ENCODE results near the gene TBC1D23.
"Not testable (repeated sequence)": the region's sequence is repeated elsewhere in the genome, so short reads cannot be mapped to it uniquely, and the experiment has no call there.

The TBC1D23 gene

DNA sequence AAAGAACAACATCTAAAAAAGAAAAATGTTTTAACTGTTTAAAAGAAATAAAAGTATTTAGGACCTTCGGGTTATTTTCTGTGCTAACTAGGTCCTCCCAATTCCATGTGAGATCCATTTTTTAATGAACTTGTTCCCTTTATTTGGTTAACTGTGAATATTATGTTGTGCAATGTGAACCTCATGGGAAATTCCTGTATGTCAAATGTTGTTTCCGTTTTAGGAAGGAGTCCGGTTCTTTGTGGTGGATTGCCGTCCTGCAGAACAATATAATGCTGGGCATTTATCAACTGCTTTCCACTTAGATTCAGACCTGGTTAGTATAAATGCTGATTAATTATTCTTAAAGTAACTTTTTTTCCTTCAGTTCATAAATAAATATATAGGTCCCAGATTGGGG, 38.2 kb downstream of the TBC1D23 start:
- DNase-seq (ENCODE audit: low read depth in 2 of 2): no peak

DNA sequence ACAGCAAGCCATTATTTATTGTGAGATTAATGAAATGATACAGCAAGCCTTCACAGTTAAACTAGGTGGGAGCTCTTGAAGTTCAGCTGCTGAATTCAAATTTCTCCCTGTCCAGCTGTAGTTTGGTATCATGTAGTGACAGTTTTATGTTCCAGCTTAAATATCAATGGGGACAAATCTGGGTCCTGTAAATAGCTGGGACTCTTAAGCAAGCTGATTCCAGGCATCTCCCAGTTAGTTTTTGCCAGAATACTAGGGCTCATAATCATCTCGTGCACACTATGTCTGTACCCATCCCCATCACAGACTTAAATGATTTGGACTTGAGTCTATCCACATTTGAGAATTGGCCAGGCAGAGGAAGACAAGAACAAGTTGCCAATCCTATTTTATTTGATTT, 45.9 kb downstream of the TBC1D23 start:
- no peak for DNase-seq (ENCODE audit: low read depth in 2 of 2)

DNA sequence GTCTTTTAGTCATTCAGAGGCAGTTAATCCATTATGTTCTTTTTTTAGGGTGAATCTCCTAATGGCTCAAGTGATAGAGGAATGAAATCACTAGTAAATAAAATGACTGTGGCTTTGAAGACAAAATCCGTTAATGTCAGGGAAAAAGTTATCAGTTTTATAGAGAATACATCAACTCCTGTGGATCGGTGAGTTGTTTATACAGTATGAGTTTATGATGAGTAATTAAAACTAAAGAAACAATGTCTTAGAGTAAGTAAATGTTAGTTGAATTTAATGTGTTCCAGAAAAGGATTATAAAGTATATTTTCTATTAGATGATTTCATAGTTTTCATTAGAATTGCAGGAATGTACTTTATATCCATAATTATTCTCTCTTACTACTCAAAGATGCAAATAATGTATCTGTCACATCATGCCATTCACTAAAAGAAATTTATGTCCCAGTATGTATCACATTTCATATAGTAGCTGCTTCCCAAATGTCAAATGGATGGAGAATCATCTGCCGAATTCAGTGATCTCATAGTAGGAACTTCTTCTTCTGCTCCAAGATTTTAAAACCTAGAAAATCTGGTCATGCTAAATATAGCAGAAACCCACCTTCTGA, 49.7 kb downstream of the TBC1D23 start:
- DNase-seq (ENCODE audit: low read depth in 2 of 2): no peak

DNA sequence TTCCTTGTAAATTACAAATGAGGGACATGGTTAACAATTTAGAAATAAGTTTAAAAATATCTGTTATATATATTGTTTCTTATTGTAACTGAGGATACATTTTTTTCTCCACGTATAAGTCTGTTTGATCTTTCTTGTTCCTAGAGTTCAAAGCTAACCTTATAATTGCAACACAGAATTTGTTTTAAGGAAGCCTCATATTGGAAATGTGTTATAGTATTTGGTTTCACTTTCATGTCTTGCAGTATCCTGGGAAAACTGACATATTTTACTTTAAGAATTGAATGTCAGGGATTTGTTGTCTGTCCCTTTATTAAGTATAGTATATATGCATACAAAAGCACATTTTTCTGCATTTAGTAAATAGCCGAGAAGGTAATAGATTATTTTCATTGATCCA, 50.2 kb downstream of the TBC1D23 start:
- DNase-seq (ENCODE audit: low read depth in 2 of 2): no peak

DNA sequence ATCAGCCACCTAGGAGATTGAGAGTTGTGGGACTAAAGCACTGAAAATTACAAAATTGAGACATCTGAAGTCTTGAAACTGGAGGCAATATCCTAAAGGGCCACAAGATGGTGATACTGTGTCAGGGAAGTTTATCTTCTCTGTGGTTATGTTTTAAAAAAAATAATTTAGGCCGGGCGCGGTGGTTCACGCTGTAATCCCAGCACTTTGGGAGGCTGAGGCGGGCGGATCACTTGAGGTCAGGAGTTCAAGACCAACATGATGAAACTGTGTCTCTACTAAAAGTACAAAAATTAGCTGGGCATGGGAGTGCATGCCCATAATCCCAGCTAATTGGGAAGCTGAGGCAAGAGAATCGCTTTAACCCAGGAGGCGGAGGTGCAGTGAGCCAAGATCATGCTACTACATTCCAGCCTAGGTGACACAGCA, 55.9 kb downstream of the TBC1D23 start:
- DNase-seq (ENCODE audit: low read depth in 2 of 2): peak in 1 of 2 donors; percentile 19

DNA sequence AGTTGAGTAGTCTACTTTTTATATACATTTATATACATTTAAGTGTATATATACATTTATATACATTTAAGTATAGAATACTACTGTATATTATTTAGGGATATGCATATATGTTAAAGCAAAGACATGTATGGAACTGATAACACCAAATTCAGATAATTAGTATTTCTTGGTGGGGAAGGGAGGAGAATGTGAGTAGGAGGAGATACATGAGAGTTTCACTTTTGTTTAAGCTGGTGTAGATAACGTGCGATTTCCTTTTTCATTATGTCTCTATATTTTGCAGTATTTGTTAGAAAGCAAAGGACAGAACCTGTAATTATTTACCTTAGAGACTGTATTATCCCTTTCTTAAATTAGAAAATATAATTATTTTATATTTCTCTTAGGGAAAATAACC, 57.1 kb downstream of the TBC1D23 start:
- DNase-seq (ENCODE audit: low read depth in 2 of 2): no peak

DNA sequence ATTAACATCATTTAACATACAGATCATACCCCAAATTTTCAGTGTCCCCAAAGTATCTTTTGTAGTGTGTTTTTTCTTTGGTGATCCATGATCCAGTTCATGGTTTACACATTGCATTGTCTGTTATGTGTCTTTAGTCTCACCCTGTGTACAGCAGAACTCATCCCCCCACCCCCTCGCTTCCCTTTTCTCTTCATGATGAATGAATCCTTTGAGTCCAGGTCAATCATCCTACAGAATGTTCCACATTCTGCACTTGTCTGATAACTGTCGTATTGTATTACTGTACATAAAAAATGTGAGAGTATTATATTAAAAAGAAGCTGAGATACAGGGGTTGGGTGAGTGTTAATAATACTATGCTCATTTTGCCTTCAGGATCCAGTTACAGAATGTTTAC, 59.2 kb downstream of the TBC1D23 start:
- DNase-seq (ENCODE audit: low read depth in 2 of 2): no peak

DNA sequence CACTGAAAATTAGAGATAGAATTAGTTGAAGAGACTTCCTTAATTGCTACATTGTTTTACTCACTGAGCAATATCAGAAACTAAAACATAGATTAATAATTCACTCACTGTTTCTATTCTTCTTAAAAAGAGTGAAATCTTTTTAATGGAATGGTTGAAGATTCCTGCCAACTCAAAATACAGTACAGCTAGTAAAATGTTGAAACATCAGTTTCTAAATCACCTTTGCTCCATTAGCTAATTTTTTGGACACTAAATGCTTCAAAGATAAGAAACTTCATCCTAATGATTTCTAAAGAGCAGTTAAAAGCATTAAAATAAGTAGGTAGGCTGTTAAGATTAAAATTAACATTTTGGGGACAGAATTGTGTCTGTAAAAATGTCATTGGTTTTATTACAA, 63.3 kb downstream of the TBC1D23 start:
- no peak for DNase-seq (ENCODE audit: low read depth in 2 of 2)

DNA sequence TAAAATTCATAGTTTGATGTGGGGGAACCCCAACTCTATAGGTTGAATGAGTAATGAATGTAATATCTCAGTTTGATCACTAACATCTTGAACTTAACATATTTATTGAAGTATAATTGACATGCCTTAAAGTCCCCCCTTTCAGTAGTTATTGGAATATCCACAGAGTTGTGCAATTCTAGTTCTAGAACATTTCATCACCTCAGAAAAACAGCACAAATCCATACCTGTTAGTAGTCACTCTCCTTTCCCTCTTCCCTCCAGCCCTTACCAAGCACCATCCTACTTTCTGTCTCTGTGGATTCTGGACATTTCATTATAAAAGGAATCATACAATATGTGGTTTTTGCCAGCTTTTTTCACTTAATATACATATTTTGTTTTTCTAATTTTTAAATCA, 65.0 kb downstream of the TBC1D23 start:
- DNase-seq (ENCODE audit: low read depth in 2 of 2): no peak

DNA sequence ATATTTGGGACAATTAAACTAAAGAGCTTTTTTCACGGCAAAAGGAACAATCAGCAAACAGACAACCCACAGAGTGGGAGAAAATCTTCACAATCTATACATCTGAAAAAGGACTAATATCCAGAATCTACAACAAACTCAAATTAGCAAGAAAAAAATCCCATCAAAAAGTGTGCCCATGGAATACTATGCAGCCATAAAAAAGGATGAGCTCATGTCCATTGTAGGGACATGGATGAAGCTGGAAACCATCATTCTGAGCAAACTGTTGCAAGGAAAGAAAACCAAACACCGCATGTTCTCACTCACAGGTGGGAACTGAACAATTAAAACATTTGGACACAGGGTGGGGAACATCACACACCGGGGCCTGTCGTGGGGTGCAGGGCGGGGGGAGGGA, 66.6 kb downstream of the TBC1D23 start:
- DNase-seq (ENCODE audit: low read depth in 2 of 2): not testable (repeated sequence)

DNA sequence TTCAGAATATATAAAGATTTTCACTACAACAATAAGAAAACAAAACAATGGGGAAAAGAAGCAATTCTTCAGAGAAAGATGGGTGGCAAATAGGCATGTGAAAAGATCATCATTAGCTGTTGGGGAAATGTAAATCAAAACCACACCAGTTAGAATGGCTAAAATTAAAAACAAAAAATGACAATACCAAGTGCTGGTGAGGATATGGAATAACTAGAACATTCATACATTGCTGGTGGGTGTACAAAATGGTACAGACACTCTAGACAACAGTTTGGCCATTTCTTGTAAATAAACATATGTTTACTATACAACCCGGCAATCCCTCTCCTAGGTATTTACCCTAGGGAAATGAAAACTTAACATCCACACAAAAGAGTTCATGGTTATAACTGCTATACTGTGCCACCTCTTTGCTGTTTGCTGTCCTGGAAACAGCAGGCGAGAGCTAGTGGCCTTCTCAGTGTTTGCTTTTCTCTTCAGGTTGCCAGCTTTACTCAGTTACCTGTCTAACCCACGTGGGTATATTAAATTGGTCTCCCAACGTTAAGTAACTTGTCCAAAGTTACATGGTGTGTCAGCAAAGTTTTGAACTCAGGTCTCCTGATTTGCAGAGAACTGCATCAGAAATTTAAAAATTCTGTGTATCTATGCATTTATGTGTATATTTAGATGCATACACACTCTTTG, 69.2 kb downstream of the TBC1D23 start:
- DNase-seq (ENCODE audit: low read depth in 2 of 2): no peak

DNA sequence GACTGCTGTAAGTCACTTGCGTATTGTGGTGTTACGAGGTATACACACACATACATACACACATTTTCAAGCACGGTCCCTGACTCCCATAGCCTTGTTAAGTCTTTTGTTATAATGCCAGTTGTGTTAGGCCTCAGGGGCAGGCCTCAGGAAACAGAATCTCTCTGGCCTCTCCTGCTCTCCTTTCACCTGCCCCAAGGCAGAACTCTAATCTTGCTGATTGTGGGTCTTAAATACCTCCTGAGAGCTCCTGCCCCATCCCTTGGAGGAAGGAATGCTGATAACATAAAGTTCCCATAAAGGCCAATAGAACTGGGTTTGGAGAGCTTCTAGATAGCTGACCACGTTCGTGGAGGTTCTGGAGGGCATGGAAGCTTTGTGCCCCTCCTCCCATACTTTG, 69.9 kb downstream of the TBC1D23 start:
- DNase-seq (ENCODE audit: low read depth in 2 of 2): no peak

DNA sequence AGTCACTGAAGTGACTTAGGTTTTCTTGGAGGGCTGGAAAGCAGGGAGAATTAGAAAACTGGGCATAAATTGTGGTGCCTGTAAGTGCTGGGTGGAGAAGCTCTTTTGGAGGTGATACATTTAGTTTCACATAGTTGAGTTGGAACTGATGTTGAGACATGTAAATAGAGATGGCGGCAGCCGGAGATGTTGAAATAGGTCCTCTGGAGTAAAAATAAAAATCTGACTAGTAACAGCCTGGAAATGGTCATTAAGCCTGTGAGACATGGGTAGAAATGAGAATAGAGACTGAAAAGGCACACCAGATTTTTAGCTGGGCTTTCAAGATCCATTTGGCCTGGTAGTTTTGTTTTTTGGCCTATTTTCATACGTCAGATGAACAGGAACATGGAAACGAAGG, 70.9 kb downstream of the TBC1D23 start:
- no peak for DNase-seq (ENCODE audit: low read depth in 2 of 2)

DNA sequence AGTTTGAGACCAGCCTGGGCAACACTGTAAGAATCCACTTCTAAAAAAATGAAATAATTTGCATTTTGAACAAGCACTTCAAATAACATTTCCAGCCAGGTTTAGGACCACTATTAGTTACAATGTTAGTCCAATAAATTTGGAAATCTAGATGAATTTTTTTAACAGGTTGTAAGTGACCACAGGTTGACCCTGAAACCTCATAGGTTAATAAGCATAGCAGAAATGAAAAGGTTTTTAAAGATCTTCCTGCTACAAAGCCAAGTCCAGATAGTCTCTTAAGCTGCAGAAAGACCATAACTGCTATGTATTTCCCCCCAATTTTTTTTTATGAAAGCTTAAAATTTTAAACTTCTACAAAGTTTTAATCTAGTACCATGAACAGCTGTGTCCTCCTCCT, 72.3 kb downstream of the TBC1D23 start:
- DNase-seq (ENCODE audit: low read depth in 2 of 2): no peak

DNA sequence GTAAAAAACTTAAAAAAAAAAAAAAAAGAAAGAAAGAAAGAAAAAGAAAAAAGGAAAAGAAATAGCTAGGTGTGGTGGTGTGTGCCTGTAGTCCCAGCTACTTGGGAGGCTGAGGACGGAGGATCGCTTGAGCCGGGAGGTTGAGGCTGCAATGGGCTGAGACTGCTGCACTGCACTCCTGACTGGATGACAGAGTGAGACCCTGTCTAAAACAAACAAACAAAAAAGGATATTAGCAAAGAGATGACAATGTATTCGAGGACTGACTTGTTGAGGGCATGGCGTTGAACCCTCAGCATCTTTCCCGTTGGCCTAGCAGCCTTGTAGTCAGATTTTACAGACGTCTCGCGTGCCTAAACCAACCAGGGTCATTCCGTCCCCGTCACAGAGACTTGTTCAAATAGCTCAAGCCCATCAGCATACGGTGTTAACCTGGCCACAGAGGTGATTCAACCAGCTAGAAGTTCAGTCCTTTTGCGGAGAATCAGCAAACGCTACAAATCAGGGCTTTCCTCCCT, 73.2 kb downstream of the TBC1D23 start:
- no peak for DNase-seq (ENCODE audit: low read depth in 2 of 2)

DNA sequence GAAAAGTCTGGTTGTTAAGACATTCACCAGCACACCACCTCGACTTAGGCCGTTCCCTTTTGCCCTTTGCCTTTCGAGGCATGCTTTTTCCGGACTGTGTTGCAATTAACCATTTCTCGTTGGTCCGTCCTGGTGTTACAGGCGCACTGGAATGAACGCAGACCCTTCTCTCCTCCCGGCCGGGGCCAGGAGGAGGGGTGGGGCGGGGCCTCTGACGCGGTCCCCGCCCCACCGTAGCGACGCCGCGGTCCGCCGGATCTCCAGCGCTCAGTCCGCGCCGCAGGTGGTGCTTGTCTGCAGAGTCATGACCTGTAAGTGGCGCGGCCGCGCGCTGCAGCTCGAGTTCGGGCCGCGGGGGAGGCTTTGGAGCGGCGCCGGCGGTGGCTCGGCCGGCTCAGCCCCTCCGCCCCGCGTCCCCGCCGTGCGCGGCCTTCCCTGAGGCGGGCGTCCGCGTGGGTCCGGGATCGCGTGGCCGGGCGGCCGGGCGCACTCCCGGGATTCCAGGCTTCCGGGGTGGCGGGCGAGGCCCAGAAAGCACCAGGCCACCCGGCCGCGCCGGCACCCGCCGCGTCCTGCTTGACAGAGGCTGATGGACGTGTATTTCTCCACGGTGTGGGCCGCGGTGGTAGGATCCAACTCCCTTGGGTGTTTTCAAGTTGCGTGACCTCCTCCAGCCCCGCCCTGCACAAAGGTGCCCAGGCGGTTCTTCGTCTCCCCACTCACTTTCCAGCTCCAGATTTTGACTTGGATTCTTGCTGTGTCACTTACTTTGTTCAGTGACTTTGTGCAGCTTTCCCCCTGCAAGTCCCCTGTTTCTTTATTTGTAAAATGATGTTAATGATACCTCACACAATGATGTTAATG, 73.9 kb downstream of the TBC1D23 start, which contains the start of gene NIT2:
TSS of gene NIT2 (plus strand) at position 270 of the 864 bp plus-strand sequence. CDS start at position 305, 35 bp downstream.
- DNase-seq (ENCODE audit: low read depth in 2 of 2): peak; percentile 64 to 67

DNA sequence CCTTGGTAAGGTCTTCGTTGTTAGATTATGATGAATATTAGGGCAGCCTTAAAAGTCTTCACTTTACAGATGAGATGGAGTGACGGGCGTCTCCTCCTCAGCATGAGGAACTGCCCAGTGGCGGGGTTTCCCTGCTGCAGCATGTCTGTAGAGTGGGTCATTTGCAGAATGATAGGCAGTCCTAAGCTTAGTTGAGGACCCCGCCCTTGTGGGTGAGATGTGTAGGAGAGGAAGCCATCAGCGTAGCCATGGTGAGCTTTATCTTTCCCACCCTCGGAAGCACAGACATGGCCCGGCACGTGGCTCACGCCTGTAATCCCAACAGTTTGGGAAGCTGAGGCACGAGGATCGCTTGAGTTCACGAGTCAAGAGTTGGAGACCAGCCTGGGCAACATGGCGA, 74.6 kb downstream of the TBC1D23 start:
- DNase-seq (ENCODE audit: low read depth in 2 of 2): no peak

DNA sequence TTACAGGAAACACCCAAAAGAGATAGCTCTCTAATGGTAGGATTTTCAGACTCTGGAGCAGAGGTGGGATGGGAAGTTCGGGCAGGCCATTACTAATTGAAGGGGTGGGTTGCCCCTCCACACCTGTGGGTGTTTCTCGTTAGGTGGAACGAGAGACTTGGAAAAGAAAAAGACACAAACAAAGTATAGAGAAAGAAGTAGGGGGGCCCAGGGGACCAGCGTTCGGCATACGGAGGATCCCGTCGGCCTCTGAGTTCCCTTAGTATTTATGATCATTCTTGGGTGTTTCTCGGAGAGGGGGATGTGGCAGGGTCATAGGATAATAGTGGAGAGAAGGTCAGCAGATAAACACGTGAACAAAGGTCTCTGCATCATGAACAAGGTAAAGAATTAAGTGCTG, 75.4 kb downstream of the TBC1D23 start:
- not testable (repeated sequence) for DNase-seq (ENCODE audit: low read depth in 2 of 2)

DNA sequence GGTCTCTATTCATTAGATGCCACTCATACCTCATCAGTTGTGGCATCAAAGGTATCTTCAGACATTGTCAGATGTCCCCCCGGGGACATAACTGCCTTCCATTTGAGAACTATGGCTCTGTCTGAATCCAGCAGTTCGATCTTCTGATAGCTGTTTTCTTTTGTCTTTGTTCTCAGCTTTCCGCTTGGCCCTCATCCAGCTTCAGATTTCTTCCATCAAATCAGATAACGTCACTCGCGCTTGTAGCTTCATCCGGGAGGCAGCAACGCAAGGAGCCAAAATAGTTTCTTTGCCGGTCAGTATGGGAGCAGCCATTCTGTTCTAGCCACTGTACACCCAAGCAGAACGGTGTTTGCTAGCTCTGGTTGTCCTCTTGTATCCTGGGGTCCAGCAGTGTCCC, 78.1 kb downstream of the TBC1D23 start:
- DNase-seq (ENCODE audit: low read depth in 2 of 2): no peak

DNA sequence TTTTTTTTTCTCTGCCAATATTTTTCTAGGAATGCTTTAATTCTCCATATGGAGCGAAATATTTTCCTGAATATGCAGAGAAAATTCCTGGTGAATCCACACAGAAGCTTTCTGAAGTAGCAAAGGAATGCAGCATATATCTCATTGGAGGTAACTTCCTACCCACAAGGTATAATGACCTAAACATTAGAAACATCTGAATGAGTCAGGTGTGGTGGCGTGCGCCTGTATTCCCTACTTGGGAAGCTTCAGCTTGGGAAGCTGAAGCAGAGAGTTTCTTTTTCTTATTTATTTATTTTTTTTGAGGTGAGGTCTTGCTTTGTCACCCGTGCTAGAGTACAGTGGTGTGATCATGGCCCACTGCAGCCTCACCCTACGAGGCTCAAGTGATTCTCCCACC, 79.0 kb downstream of the TBC1D23 start:
- DNase-seq (ENCODE audit: low read depth in 2 of 2): no peak

DNA sequence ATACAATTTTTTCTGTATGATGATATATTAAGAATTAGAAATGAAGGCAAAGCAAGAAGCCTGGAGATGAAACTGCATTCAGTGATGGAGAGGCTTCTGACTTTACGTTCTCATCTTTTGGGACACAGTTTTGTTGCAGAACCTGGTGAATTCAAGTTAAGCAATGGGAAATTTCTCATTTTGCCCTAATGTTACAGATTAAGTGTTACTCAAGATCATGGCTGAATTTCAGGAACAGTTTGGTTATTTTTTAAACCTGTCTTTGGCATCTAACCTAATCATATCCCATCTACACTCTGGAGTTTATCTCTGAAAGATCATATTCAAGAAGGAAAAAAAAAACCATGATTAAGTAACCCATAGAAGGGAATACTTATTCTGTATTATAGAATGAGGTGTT, 79.7 kb downstream of the TBC1D23 start:
- no peak for DNase-seq (ENCODE audit: low read depth in 2 of 2)

DNA sequence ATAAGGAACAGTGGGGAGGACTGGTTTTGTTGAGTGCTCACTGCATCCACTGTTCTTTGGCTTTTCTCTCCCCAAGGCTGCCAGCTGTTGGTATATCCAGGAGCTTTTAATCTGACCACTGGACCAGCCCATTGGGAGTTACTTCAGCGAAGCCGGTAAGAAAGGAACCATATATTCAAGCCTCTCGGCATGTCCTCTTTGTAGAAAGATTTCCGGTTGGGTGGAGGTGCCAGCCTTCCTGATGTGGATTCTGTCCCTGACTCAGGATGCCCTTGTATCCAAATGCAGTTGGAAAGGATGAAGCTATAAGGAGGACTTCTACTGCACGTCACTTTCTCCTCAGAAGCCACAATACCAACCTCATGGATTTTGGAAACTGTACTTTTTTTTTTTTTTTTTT, 87.9 kb downstream of the TBC1D23 start:
- no peak for DNase-seq (ENCODE audit: low read depth in 2 of 2)

All from activated CD4-positive, alpha-beta T cell treated with anti-CD3 and anti-CD28 coated beads for 24 hours (primary cell).